CD4-positive, alpha-beta T cell treated with Interleukin-2 at 100 ng/mL for 4 hours (primary cell): ENCODE measurements around the gene IFITM1.

Source experiments
- DNase-seq: peaks from one replicate; pipeline ENCODE4 v3.0.0-alpha.2; 2020; ENCODE audit warnings: low spot score

Gene IFITM1

GRCh38 chr11:293852-294661 lies 19.8 kb upstream of the IFITM1 start:
- no peak for DNase-seq

GRCh38 chr11:294780-295179 lies 19.1 kb upstream of the IFITM1 start:
- DNase-seq, result no peak

GRCh38 chr11:295351-296170 lies 18.3 kb upstream of the IFITM1 start:
- no peak for DNase-seq

- no peak for DNase-seq
Observed at GRCh38 chr11:296171-297050, 17.4 kb upstream of the IFITM1 start.

GRCh38 chr11:297051-297585 lies 16.7 kb upstream of the IFITM1 start:
- no peak for DNase-seq

- no peak for DNase-seq
Observed at GRCh38 chr11:297586-298405, 16.0 kb upstream of the IFITM1 start.

- no peak for DNase-seq
Observed at GRCh38 chr11:298406-299065, 15.3 kb upstream of the IFITM1 start.

GRCh38 chr11:299081-299891 lies 14.6 kb upstream of the IFITM1 start, which contains the start of gene IFITM5:
IFITM5 (minus strand) TSS chr11:299526; CDS start chr11:299490, 36 bp downstream.
- DNase-seq, result no peak

GRCh38 chr11:299951-300735 lies 13.7 kb upstream of the IFITM1 start:
- no peak for DNase-seq

- no peak for DNase-seq
Observed at GRCh38 chr11:303363-303762, 10.5 kb upstream of the IFITM1 start.

- no peak for DNase-seq
Observed at GRCh38 chr11:304061-304506, 9.8 kb upstream of the IFITM1 start.

- peak; percentile 75 for DNase-seq
Observed at GRCh38 chr11:304915-305843, 8.7 kb upstream of the IFITM1 start.

GRCh38 chr11:305844-306211 lies 8.0 kb upstream of the IFITM1 start:
- DNase-seq, result no peak

- DNase-seq, result no peak
Observed at GRCh38 chr11:306645-307371, 7.0 kb upstream of the IFITM1 start.

- DNase-seq, result peak; percentile 41
Observed at GRCh38 chr11:307766-308708, 5.8 kb upstream of the IFITM1 start, which contains the start of gene IFITM2. IFITM2 (plus strand) TSS chr11:307816; CDS start chr11:308193, 377 bp downstream.
